Measurements from ENCODE around the gene GOLGA8K.
"Not testable (repeated sequence)": the region's sequence is repeated elsewhere in the genome, so short reads cannot be mapped to it uniquely, and the experiment has no call there.

GRCh38 chr15:32366492-32366891 is 36.6 kb downstream of the GOLGA8K start:
- TF ChIP-seq CTCF, POLR2A (IDR thresholded peaks at IDR 0.05): not testable (repeated sequence)
